ENCODE results near the gene ARHGAP21.

DNA sequence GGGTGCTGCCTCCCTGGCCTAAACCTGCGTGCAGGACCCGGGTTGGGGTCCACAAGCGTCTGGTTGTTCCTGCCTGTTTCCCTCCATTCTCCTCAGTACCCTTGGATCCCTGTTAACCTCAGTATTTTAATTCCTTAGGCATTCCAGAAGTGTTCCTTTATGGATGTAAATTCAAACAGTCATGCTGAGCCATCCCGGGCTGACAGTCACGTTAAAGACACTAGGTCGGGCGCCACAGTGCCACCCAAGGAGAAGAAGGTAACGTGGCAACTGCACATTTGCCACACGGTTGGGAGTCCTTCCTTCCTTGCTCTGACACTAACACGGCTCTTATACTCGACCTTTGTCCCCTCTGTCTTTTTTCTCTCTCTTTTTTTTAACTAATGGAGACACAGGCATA is 187.1 kb downstream of the ARHGAP21 start:
- no peak for TF ChIP-seq POLR2A (IDR thresholded peaks at IDR 0.05)
- TF ChIP-seq, protein P1, sequence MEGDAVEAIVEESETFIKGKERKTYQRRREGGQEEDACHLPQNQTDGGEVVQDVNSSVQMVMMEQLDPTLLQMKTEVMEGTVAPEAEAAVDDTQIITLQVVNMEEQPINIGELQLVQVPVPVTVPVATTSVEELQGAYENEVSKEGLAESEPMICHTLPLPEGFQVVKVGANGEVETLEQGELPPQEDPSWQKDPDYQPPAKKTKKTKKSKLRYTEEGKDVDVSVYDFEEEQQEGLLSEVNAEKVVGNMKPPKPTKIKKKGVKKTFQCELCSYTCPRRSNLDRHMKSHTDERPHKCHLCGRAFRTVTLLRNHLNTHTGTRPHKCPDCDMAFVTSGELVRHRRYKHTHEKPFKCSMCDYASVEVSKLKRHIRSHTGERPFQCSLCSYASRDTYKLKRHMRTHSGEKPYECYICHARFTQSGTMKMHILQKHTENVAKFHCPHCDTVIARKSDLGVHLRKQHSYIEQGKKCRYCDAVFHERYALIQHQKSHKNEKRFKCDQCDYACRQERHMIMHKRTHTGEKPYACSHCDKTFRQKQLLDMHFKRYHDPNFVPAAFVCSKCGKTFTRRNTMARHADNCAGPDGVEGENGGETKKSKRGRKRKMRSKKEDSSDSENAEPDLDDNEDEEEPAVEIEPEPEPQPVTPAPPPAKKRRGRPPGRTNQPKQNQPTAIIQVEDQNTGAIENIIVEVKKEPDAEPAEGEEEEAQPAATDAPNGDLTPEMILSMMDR (IDR thresholded peaks at IDR 0.05), result no peak

Measured in esophagus squamous epithelium (tissue), 4 donors.